Gastroesophageal sphincter (tissue), 4 donors: ENCODE results near the gene FOXO3. TPM values are rescaled to one million over a fixed set of nuclear protein-coding genes. Genes with fewer than 3 reads are reported as not detected.

ENCODE experiments used
- ATAC-seq: fragments of 150-250 bp; one replicate; pipeline ENCODE4 v1.9.1; 2016; ENCODE audit warnings: mild to moderate bottlenecking, moderate library complexity
- H3K27ac ChIP-seq, 4 donors: fragments of 200-600 bp; sonication (generic) in 3 of 4; 1 replicate in 3 of 4; 2 replicates in 1 of 4; pipeline ENCODE4 v1.5.1; 2016 to 2019
- H3K27me3 ChIP-seq: fragments of 200-600 bp; sonication (generic); one replicate; pipeline ENCODE4 v1.5.1; 2019
- H3K36me3 ChIP-seq, 2 donors: fragments of 200-600 bp; sonication (generic); one replicate each; pipeline ENCODE4 v1.5.1; 2019; ENCODE audit warnings: control low read depth in 1 of 2
- H3K4me1 ChIP-seq, 3 donors: fragments of 200-600 bp; sonication (generic); 1 replicate in 2 of 3; 2 replicates in 1 of 3; pipeline ENCODE4 v1.5.1; 2016 to 2019; ENCODE audit warnings: control low read depth in 2 of 3
- H3K4me3 ChIP-seq, 2 donors: fragments of 200-600 bp; sonication (generic); one replicate each; pipeline ENCODE4 v1.5.1; 2019; ENCODE audit warnings: mild to moderate bottlenecking in 1 of 2, moderate library complexity in 1 of 2
- H3K9me3 ChIP-seq, 3 donors: fragments of 200-600 bp; sonication (generic); one replicate each; pipeline ENCODE4 v1.5.1; 2017 to 2019; ENCODE audit warnings: control low read depth in 2 of 3
- EP300 ChIP-seq: sonication (generic); formaldehyde crosslinking; IDR thresholded peaks from one replicate; pipeline ENCODE4 v1.6.1; 2017; ENCODE audit warnings: antibody characterized with exemption, mild to moderate bottlenecking
- POLR2A ChIP-seq, 2 donors: fragments of 450-650 bp; IDR thresholded peaks; one replicate each; pipeline ENCODE4 v1.6.1; 2017; ENCODE audit warnings: antibody characterized with exemption in 2 of 2, mild to moderate bottlenecking in 2 of 2, moderate library complexity in 1 of 2
- POLR2AphosphoS5 ChIP-seq: sonication (generic); formaldehyde crosslinking; IDR thresholded peaks from one replicate; pipeline ENCODE4 v1.6.1; 2017; ENCODE audit warnings: antibody characterized with exemption
- WGBS, 2 donors: methylation state at CpG; one replicate each; pipeline ENCODE4 v1.1.5; 2018; ENCODE audit warnings: low coverage in 1 of 2; 5-methylcytosine and 5-hydroxymethylcytosine counted together
- total RNA-seq, 4 donors: library from RNA; depleted of rRNA; stranded (reverse); fragments of >200 nt; gene quantifications; one replicate each; pipeline ENCODE4 v1.1.0, GENCODE V29; 2016
- TF ChIP-seq, protein P1 (sequence below), 4 experiments: fragments of 200-600 bp in 2 of 4; fragments of 450-650 bp in 2 of 4; sonication (generic) in 1 of 4; IDR thresholded peaks; one replicate each; pipeline ENCODE4 v1.5.1; 2017 to 2019; ENCODE audit warnings: antibody characterized with exemption in 4 of 4, mild to moderate bottlenecking in 2 of 4, moderate library complexity in 2 of 4

The FOXO3 gene
- total RNA-seq, 4 donors from 2014 or later, result 93.7 to 122 (median 114) TPM

DNA sequence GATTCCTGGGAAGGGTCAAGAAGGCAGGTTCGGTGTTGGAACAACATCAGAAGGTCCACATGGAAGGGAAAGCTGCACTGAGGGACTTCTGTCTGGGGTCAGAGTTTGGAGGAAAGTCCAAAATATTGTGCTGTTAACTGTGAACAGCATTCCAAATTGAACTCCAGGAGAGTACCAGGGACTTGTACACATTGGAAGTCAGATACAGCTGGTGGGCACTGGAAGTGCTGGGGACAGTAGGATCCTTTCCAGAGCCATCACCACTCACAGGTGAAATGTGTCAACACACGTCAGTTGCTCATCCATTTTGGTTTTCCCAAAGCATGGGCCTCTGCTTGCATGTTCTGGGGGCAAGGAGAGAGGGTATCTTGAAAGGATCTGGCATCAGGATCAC, 18.6 kb downstream of the FOXO3 start:
- Histone ChIP-seq H3K9me3 (no peaks in the 10 kb centered on the region), H3K36me3 (peaks cover 0 to 12% of the 10 kb centered on the region in 2 donors), H3K27ac (peak overlapping the region in 3 of 4 donors; percentile 48 to 80 (median 78)), H3K4me3 (no peak overlapping the region), H3K27me3 (no peaks in the 10 kb centered on the region), H3K4me1 (peaks cover 55 to 100% (median 60%) of the 10 kb centered on the region in 3 donors)
- ATAC-seq, result no peak
- TF ChIP-seq EP300, result no peak
- no peak for TF ChIP-seq POLR2A (IDR thresholded peaks at IDR 0.05)
- TF ChIP-seq POLR2AphosphoS5, result no peak
- TF ChIP-seq, protein P1, sequence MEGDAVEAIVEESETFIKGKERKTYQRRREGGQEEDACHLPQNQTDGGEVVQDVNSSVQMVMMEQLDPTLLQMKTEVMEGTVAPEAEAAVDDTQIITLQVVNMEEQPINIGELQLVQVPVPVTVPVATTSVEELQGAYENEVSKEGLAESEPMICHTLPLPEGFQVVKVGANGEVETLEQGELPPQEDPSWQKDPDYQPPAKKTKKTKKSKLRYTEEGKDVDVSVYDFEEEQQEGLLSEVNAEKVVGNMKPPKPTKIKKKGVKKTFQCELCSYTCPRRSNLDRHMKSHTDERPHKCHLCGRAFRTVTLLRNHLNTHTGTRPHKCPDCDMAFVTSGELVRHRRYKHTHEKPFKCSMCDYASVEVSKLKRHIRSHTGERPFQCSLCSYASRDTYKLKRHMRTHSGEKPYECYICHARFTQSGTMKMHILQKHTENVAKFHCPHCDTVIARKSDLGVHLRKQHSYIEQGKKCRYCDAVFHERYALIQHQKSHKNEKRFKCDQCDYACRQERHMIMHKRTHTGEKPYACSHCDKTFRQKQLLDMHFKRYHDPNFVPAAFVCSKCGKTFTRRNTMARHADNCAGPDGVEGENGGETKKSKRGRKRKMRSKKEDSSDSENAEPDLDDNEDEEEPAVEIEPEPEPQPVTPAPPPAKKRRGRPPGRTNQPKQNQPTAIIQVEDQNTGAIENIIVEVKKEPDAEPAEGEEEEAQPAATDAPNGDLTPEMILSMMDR (IDR thresholded peaks at IDR 0.05), result no peak
- WGBS, 2 donors, result 100% methylated on average over 1 of the region's 2 CpGs

DNA sequence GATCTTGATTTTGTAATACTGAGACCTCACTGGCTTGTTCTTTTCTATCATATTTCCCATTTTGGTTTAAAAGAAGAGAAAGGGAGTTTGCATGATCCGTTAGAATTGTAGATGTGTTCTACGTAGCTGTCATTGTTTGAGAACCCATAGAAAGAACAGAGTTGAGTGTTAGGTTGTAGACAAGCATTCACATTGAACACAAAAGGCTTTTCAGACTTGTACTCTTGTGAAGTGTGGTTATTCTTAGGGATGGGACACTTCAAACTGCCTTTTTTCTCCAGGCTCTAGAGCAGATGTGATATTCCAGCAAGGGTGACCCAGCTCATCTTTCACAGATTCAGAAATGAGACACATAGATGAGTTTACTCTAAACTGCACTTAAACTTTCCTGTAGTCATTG, 19.9 kb downstream of the FOXO3 start:
- H3K4me1 ChIP-seq, result peaks cover 50 to 100% (median 70%) of the 10 kb centered on the region in 3 donors
- WGBS, 2 donors, result 83 to 100% methylated on average over 2 of the region's 2 CpGs
- peaks cover 0 to 12% of the 10 kb centered on the region in 2 donors for H3K36me3 ChIP-seq
- TF ChIP-seq, protein P1 (IDR thresholded peaks at IDR 0.05), result no peak
- TF ChIP-seq POLR2AphosphoS5 (no peak), EP300 (no peak), POLR2A (IDR thresholded peaks at IDR 0.05) (no peak)
- H3K4me3 ChIP-seq, result no peak overlapping the region
- H3K27me3 ChIP-seq, result no peaks in the 10 kb centered on the region
- no peaks in the 10 kb centered on the region for H3K9me3 ChIP-seq
- no peak for ATAC-seq
- peak overlapping the region; percentile 78 to 91 (median 79) for H3K27ac ChIP-seq

DNA sequence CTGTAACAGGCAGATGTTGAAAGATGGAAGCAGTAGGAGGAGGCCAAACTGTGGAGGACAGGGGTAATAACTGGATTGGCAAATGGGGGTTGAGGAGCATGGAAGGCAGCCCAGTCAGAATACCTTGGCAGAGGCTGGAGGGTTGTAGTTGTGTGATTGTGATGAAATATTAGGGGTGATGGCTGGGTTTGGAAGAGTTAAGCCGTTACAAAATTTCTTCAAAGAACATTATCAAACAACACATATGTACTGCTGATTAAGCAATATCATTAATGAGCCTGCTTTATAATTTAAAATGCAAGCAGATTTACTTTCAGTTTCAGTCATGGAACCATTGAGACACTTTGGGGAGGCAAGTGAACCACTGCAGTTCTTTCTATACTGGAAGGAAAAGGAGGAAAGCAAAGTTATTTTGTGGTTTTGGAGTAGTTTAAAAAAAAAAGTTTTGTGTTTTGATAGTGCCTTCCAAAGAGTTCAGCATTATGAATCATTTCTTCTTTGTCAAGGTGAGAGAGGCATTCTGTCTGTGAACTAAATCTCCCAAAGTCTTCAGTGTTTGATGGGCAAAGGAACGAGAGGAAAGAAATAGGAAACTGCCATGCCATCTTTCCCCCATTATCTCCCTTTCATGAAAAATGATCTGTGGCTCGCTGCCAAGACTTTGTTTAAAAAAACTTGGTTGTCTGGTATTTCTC, 20.7 kb downstream of the FOXO3 start:
- peak; percentile 90 for TF ChIP-seq POLR2AphosphoS5
- no peak for TF ChIP-seq POLR2A (IDR thresholded peaks at IDR 0.05)
- no peak for TF ChIP-seq EP300
- TF ChIP-seq, protein P1 (IDR thresholded peaks at IDR 0.05), result no peak
- Histone ChIP-seq H3K27me3 (no peaks in the 10 kb centered on the region), H3K9me3 (no peaks in the 10 kb centered on the region), H3K4me3 (no peak overlapping the region), H3K36me3 (peaks cover 0 to 12% of the 10 kb centered on the region in 2 donors), H3K4me1 (peaks cover 51 to 100% (median 69%) of the 10 kb centered on the region in 3 donors), H3K27ac (peak overlapping the region; percentile 78 to 91 (median 79))
- WGBS, 2 donors, result 2 to 15% methylated on average over 3 of the region's 3 CpGs
- peak; percentile 90 for ATAC-seq

DNA sequence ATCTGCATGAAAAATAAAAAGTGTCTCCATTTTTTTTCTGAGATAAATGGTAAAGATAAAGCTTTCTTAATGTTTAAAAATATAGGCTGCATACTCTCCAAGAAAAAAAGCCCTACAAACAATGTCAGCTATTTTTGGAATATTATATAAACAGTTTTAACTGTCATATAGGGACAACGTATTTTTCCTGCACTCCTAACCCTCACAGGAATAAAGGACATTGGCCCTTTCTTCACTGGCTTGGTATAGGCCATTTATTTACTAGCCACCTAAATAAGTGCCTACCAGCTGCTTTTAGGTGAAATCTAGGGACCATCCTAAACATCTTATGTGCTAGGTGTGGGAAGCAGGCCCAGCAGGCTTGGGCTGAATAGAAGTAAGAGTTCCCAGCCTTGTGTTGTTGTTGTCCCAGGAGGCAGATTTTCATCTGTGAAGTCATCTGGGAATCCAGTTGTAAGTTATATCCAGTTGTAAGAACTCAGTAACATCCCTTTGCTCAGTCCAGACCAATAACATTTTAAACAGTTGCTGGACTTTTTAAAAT, 21.3 kb downstream of the FOXO3 start:
- H3K27ac ChIP-seq, result peak overlapping the region; percentile 78 to 91 (median 79)
- no peaks in the 10 kb centered on the region for H3K27me3 ChIP-seq
- ATAC-seq, result no peak
- no peak overlapping the region for H3K4me3 ChIP-seq
- H3K4me1 ChIP-seq, result peaks cover 52 to 100% (median 71%) of the 10 kb centered on the region in 3 donors
- no peaks in the 10 kb centered on the region for H3K9me3 ChIP-seq
- 21 to 25% methylated on average over 1 of the region's 1 CpG for WGBS, 2 donors
- H3K36me3 ChIP-seq, result peaks cover 0 to 12% of the 10 kb centered on the region in 2 donors
- no peak for TF ChIP-seq POLR2A (IDR thresholded peaks at IDR 0.05)
- no peak for TF ChIP-seq POLR2AphosphoS5

DNA sequence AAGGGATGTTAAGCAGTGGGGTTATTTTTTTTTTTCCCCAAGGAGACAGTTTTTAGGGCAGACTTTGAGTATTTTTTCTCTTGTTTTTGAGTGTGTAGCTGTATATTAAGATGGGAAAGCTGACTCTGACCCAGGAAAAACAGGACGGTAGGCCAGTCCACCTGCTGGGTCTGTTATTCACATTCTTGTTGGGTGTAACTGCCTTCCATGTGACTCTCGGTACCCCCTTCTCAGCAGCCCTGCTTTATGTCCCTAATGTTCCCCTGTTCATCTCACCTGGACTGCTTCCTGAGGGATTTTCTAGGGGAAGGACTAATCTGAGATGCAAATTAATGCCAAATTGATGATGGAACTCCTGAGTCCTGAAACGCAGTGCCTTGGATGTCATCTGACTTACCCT, 21.9 kb downstream of the FOXO3 start:
- no peaks in the 10 kb centered on the region for H3K9me3 ChIP-seq
- H3K27me3 ChIP-seq, result no peaks in the 10 kb centered on the region
- H3K4me1 ChIP-seq, result peaks cover 56 to 100% (median 76%) of the 10 kb centered on the region in 3 donors
- TF ChIP-seq POLR2A (IDR thresholded peaks at IDR 0.05) (no peak), POLR2AphosphoS5 (no peak)
- no peak overlapping the region for H3K4me3 ChIP-seq
- peaks cover 0 to 12% of the 10 kb centered on the region in 2 donors for H3K36me3 ChIP-seq
- 24 to 29% methylated on average over 3 of the region's 3 CpGs for WGBS, 2 donors
- no peak for ATAC-seq
- peak overlapping the region; percentile 78 to 91 (median 79) for H3K27ac ChIP-seq
